WTC11 (cell line): ENCODE measurements around the gene ENTPD1.

Experiments
- CREM ChIP-seq: sonication (generic); formaldehyde crosslinking; IDR thresholded peaks from 2 replicates; pipeline ENCODE4 v1.8.1; 2022; ENCODE audit warnings: mild to moderate bottlenecking, missing genetic modification reagents, moderate library complexity
- MAX ChIP-seq: sonication (generic); formaldehyde crosslinking; IDR thresholded peaks from 2 replicates; pipeline ENCODE4 v1.8.0; 2022; ENCODE audit warnings: mild to moderate bottlenecking, missing genetic modification reagents
- MXD4 ChIP-seq: fragments of 250-450 bp; sonication (Bioruptor Pico); IDR thresholded peaks from 2 replicates; pipeline ENCODE4 v1.8.0; 2021; ENCODE audit warnings: mild to moderate bottlenecking, moderate library complexity, borderline replicate concordance
- NR1H2 ChIP-seq: sonication (generic); formaldehyde crosslinking; IDR thresholded peaks from 2 replicates; pipeline ENCODE4 v1.9.0; 2021; ENCODE audit warnings: mild to moderate bottlenecking, moderate library complexity, missing genetic modification reagents
- TF ChIP-seq, protein P1 (sequence below): fragments of 200-600 bp; IDR thresholded peaks from 2 replicates; pipeline ENCODE4 v1.8.0; 2022; ENCODE audit warnings: antibody characterized with exemption
- TF ChIP-seq, protein P2 (sequence below): fragments of 250-450 bp; sonication (Bioruptor Pico); IDR thresholded peaks from 2 replicates; pipeline ENCODE4 v2.1.2; 2022; ENCODE audit warnings: mild to moderate bottlenecking, moderate library complexity

- TF ChIP-seq MXD4 (CRISPR knock-in tag): no peak
- TF ChIP-seq, protein P1, sequence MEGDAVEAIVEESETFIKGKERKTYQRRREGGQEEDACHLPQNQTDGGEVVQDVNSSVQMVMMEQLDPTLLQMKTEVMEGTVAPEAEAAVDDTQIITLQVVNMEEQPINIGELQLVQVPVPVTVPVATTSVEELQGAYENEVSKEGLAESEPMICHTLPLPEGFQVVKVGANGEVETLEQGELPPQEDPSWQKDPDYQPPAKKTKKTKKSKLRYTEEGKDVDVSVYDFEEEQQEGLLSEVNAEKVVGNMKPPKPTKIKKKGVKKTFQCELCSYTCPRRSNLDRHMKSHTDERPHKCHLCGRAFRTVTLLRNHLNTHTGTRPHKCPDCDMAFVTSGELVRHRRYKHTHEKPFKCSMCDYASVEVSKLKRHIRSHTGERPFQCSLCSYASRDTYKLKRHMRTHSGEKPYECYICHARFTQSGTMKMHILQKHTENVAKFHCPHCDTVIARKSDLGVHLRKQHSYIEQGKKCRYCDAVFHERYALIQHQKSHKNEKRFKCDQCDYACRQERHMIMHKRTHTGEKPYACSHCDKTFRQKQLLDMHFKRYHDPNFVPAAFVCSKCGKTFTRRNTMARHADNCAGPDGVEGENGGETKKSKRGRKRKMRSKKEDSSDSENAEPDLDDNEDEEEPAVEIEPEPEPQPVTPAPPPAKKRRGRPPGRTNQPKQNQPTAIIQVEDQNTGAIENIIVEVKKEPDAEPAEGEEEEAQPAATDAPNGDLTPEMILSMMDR: no peak
- TF ChIP-seq, protein P2, sequence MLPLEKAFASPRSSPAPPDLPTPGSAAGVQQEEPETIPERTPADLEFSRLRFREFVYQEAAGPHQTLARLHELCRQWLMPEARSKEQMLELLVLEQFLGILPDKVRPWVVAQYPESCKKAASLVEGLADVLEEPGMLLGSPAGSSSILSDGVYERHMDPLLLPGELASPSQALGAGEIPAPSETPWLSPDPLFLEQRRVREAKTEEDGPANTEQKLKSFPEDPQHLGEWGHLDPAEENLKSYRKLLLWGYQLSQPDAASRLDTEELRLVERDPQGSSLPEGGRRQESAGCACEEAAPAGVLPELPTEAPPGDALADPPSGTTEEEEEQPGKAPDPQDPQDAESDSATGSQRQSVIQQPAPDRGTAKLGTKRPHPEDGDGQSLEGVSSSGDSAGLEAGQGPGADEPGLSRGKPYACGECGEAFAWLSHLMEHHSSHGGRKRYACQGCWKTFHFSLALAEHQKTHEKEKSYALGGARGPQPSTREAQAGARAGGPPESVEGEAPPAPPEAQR (CRISPR knock-in tag): no peak
- TF ChIP-seq NR1H2 (CRISPR knock-in tag): no peak
- no peak for TF ChIP-seq MAX (CRISPR knock-in tag)
- TF ChIP-seq CREM (CRISPR knock-in tag): no peak
Measured at GRCh38 chr10:95906677-95907455, 150.9 kb downstream of the ENTPD1 start.
